SK-N-SH (cell line): Measurements from ENCODE around the gene PAX9. TPM values are rescaled to one million over a fixed set of nuclear protein-coding genes. Genes with fewer than 3 reads are reported as not detected.

Source experiments
- CTCF ChIA-PET: fragments of 300-600, 350-600 bp; formaldehyde crosslinking; extraction: SDS; loops from one replicate; lab custom pipeline; 2021; lab: Yijun Ruan, JAX
- POLR2A ChIA-PET: fragments of 350-600 bp; sonication (Branson Sonifier 250); formaldehyde crosslinking; extraction: SDS; loops from one replicate; lab custom pipeline; 2020; ENCODE audit warnings: antibody characterized with exemption, inconsistent platforms; lab: Yijun Ruan, JAX
- DNase-seq: peaks from one replicate; pipeline ENCODE4 v3.0.0; 2012
- H2AFZ ChIP-seq: fragments of 200-600 bp; sonication (generic); 2 replicates; pipeline ENCODE4 v1.8.1; 2016; ENCODE audit warnings: antibody characterized with exemption, mild to moderate bottlenecking, low read depth
- H3F3A ChIP-seq: fragments of 200-600 bp; sonication (generic); replicated peaks from 2 replicates; pipeline ENCODE3; 2016; ENCODE audit warnings: antibody characterized with exemption, mild to moderate bottlenecking; ENCODE audit not compliant: insufficient read depth
- H3K27ac ChIP-seq, 2 experiments: fragments of 200-500 bp in 1 of 2; fragments of 200-600 bp in 1 of 2; sonication (Bioruptor generic) in 1 of 2; sonication (generic), shearing (Covaris generic) in 1 of 2; 2 replicates each; pipeline versions ENCODE4 v1.5.1 to v1.6.1; 2014 to 2016; ENCODE audit warnings: low read depth in 2 of 2, inconsistent platforms in 1 of 2, low read length in 1 of 2, mild to moderate bottlenecking in 1 of 2, mixed read lengths in 1 of 2
- H3K27me3 ChIP-seq: fragments of 200-600 bp; sonication (generic), shearing (Covaris generic); 2 replicates; pipeline ENCODE4 v1.6.1; 2016; ENCODE audit warnings: mixed run types; ENCODE audit not compliant: insufficient read depth
- H3K36me3 ChIP-seq, 2 experiments: fragments of 200-500 bp in 1 of 2; fragments of 200-600 bp in 1 of 2; sonication (Bioruptor generic) in 1 of 2; sonication (generic) in 1 of 2; replicated peaks in 1 of 2; 2 replicates each; pipeline versions ENCODE3 to v1.5.1; 2014 to 2016; ENCODE audit warnings: low read length in 1 of 2, mild to moderate bottlenecking in 1 of 2; ENCODE audit not compliant: insufficient read depth in 2 of 2, control insufficient read depth in 1 of 2
- H3K4me1 ChIP-seq, 2 experiments: fragments of 200-500 bp in 1 of 2; fragments of 200-600 bp in 1 of 2; sonication (Bioruptor generic) in 1 of 2; sonication (generic), shearing (Covaris generic) in 1 of 2; 2 replicates each; pipeline versions ENCODE4 v1.5.1 to v1.6.1; 2014 to 2016; ENCODE audit warnings: low read depth in 1 of 2, low read length in 1 of 2, mixed run types in 1 of 2; ENCODE audit not compliant: insufficient read depth in 2 of 2, control insufficient read depth in 1 of 2
- H3K4me2 ChIP-seq: fragments of 200-600 bp; sonication (generic), shearing (Covaris generic); 2 replicates; pipeline ENCODE4 v1.6.1; 2017; ENCODE audit warnings: mixed run types
- H3K4me3 ChIP-seq, 2 experiments: fragments of 200-500 bp in 1 of 2; fragments of 200-600 bp in 1 of 2; sonication (Bioruptor generic) in 1 of 2; sonication (generic), shearing (Covaris generic) in 1 of 2; 2 replicates each; pipeline versions ENCODE4 v1.5.1 to v1.8.1; 2014 to 2016; ENCODE audit warnings: low read depth in 2 of 2, inconsistent platforms in 1 of 2, low read length in 1 of 2, mild to moderate bottlenecking in 1 of 2, mixed read lengths in 1 of 2, moderate library complexity in 1 of 2
- H3K79me2 ChIP-seq: fragments of 200-600 bp; sonication (generic); 2 replicates; pipeline ENCODE4 v1.8.1; 2017; ENCODE audit warnings: mild to moderate bottlenecking; ENCODE audit not compliant: insufficient read depth
- H3K9ac ChIP-seq: fragments of 200-600 bp; sonication (generic); 2 replicates; pipeline ENCODE4 v1.6.1; 2017; ENCODE audit warnings: mixed run types
- H3K9me2 ChIP-seq: fragments of 200-600 bp; sonication (generic); 2 replicates; pipeline ENCODE4 v1.6.1; 2017; ENCODE audit warnings: mixed run types
- H3K9me3 ChIP-seq: fragments of 200-600 bp; sonication (generic); 2 replicates; pipeline ENCODE4 v1.6.1; 2017; ENCODE audit warnings: mixed run types, mild to moderate bottlenecking, moderate library complexity
- H4K20me1 ChIP-seq: fragments of 200-600 bp; sonication (generic); 2 replicates; pipeline ENCODE4 v1.6.1; 2017; ENCODE audit warnings: mild to moderate bottlenecking, mixed run types; ENCODE audit not compliant: insufficient read depth
- CHD2 ChIP-seq: fragments of 150-350 bp; IDR thresholded peaks from 2 replicates; pipeline ENCODE4 v1.6.1; 2018; ENCODE audit warnings: low read length; ENCODE audit not compliant: partially characterized antibody
- EP300 ChIP-seq, 2 experiments: IDR thresholded peaks; 2 replicates each; pipeline versions ENCODE4 v1.4.0 to v1.6.1; 2012; ENCODE audit warnings: borderline replicate concordance in 1 of 2, low read depth in 1 of 2, low read length in 1 of 2
- FOXM1 ChIP-seq: IDR thresholded peaks from 2 replicates; pipeline ENCODE4 v1.4.0; 2012; ENCODE audit warnings: low read depth, mild to moderate bottlenecking
- IRF3 ChIP-seq: fragments of 150-350 bp; IDR thresholded peaks from 2 replicates; pipeline ENCODE4 v1.6.1; 2016; ENCODE audit warnings: mild to moderate bottlenecking, low read depth, low read length
- JUND ChIP-seq: IDR thresholded peaks from 2 replicates; pipeline ENCODE4 v1.4.0; 2012
- MAX ChIP-seq: IDR thresholded peaks from 2 replicates; pipeline ENCODE4 v1.4.0; 2012; ENCODE audit warnings: low read depth
- NFIC ChIP-seq: IDR thresholded peaks from 2 replicates; pipeline ENCODE4 v1.4.0; 2012; ENCODE audit warnings: borderline replicate concordance
- POLR2AphosphoS5 ChIP-seq: IDR thresholded peaks from 2 replicates; pipeline ENCODE4 v1.6.1; 2012; ENCODE audit warnings: low read depth, low read length
- RCOR1 ChIP-seq: fragments of 150-350 bp; IDR thresholded peaks from 2 replicates; pipeline ENCODE4 v1.6.1; 2017; ENCODE audit warnings: antibody characterized with exemption, low read length
- REST ChIP-seq: IDR thresholded peaks from 2 replicates; pipeline ENCODE4 v1.6.1; 2012; ENCODE audit warnings: mild to moderate bottlenecking, low read depth, low read length, moderate library complexity
- USF2 ChIP-seq: fragments of 150-350 bp; IDR thresholded peaks from 2 replicates; pipeline ENCODE4 v1.6.1; 2017; ENCODE audit warnings: antibody characterized with exemption, low read length, low read depth, borderline replicate concordance
- WGBS: methylation state at CpG from one replicate; pipeline ENCODE4 v1.1.6; 2017; ENCODE audit warnings: low lambda C conversion rate; 5-methylcytosine and 5-hydroxymethylcytosine counted together
- polyA plus RNA-seq, 3 experiments: library from polyadenylated mRNA; depleted of rRNA; stranded (reverse); fragments of >200 nt; gene quantifications; 2 replicates each; pipeline ENCODE4 v1.2.3, GENCODE V29; 2012

Gene PAX9
- polyA plus RNA-seq, 1 of the 3 experiments (the other 2 are of a cell fraction) = not detected

GRCh38 chr14:36652542-36653201 is 9.0 kb upstream of the PAX9 start (continued):
- TF ChIP-seq REST = no peak
- TF ChIP-seq FOXM1 = no peak
- TF ChIP-seq EP300 (IDR thresholded peaks at IDR 0.05; ENCODE audit: borderline replicate concordance in 1 of 2, low read depth in 1 of 2, low read length in 1 of 2) = no peak
- TF ChIP-seq CHD2 = no peak

GRCh38 chr14:36653413-36653812 is 8.2 kb upstream of the PAX9 start:
- TF ChIP-seq USF2 (no peak), NFIC (no peak)
- H3K4me2 ChIP-seq = no peak overlapping the region
- H4K20me1 ChIP-seq = no peaks in the 10 kb centered on the region
- POLR2A ChIA-PET = no interaction called here
- no peak for DNase-seq
- no peaks in the 10 kb centered on the region for H3K9me2 ChIP-seq
- 14% methylated on average over 3 of the region's 3 CpGs for WGBS
- no peaks in the 10 kb centered on the region for H3F3A ChIP-seq
- CTCF ChIA-PET = no interaction called here
- H3K4me1 ChIP-seq = no peaks in the 10 kb centered on the region; a peak in 1 of 4 replicates
- no peak overlapping the region for H3K4me3 ChIP-seq
- H3K9ac ChIP-seq = no peak overlapping the region
- no peaks in the 10 kb centered on the region for H3K79me2 ChIP-seq
- H3K27ac ChIP-seq = no peak overlapping the region
- no peaks in the 10 kb centered on the region for H3K36me3 ChIP-seq
- no peaks in the 10 kb centered on the region for H3K9me3 ChIP-seq
- peaks cover 87% of the 10 kb centered on the region for H3K27me3 ChIP-seq
- no peak overlapping the region for H2AFZ ChIP-seq

- Histone ChIP-seq H3K79me2 (no peaks in the 10 kb centered on the region), H2AFZ (no peak overlapping the region), H3K4me2 (no peak overlapping the region), H3F3A (no peaks in the 10 kb centered on the region), H3K9ac (no peak overlapping the region), H3K9me3 (no peaks in the 10 kb centered on the region), H3K27ac (no peak overlapping the region), H3K36me3 (no peaks in the 10 kb centered on the region), H4K20me1 (no peaks in the 10 kb centered on the region), H3K4me3 (no peak overlapping the region), H3K9me2 (no peaks in the 10 kb centered on the region), H3K4me1 (no peaks in the 10 kb centered on the region; a peak in 1 of 4 replicates), H3K27me3 (peaks cover 87% of the 10 kb centered on the region)
- CTCF ChIA-PET = interaction anchor here (0.8 kb wide), 1 partner anchor 18 kb away, joined by 4 read pairs; no protein-coding TSS in a partner anchor
- no peak for DNase-seq
- 25% methylated on average over 21 of the region's 31 CpGs for WGBS
- POLR2A ChIA-PET = no interaction called here
- TF ChIP-seq POLR2AphosphoS5 = no peak
- no peak for TF ChIP-seq MAX
- TF ChIP-seq IRF3 = no peak
- TF ChIP-seq RCOR1 = no peak
- TF ChIP-seq JUND = no peak
Observed at GRCh38 chr14:36653962-36654793, 7.5 kb upstream of the PAX9 start.
